GM23338 (cell line): ENCODE results near the gene SPG7.

Experiments used
- CREB1 ChIP-seq: fragments of 250-450 bp; sonication (Bioruptor Pico); IDR thresholded peaks from 2 replicates; pipeline ENCODE4 v1.5.0; 2020; ENCODE audit warnings: low read depth, mild to moderate bottlenecking, moderate library complexity
- CTCF ChIP-seq, 2 experiments: fragments of 200-600 bp in 1 of 2; sonication (generic) in 1 of 2; conservative IDR thresholded peaks; 2 replicates each; pipeline versions ENCODE4 v1.5.1 to v1.6.1; 2016 to 2017; ENCODE audit warnings: antibody characterized with exemption in 2 of 2, low read depth in 2 of 2, mild to moderate bottlenecking in 2 of 2, moderate library complexity in 1 of 2
- ETS1 ChIP-seq: IDR thresholded peaks from 2 replicates; pipeline ENCODE4 v1.6.1; 2016; ENCODE audit warnings: antibody characterized with exemption
- EZH2 ChIP-seq: fragments of 200-600 bp; sonication (generic); IDR thresholded peaks from one replicate; pipeline ENCODE4 v1.8.0; 2017; ENCODE audit warnings: antibody characterized with exemption, mild to moderate bottlenecking, low read depth; ENCODE audit not compliant: unreplicated experiment
- EZH2phosphoT487 ChIP-seq: fragments of 200-600 bp; sonication (generic); IDR thresholded peaks from one replicate; pipeline ENCODE4 v1.8.1; 2018; ENCODE audit warnings: antibody characterized with exemption; ENCODE audit not compliant: unreplicated experiment
- JUNB ChIP-seq: IDR thresholded peaks from one replicate; pipeline ENCODE4 v1.6.1; 2016; ENCODE audit warnings: antibody characterized with exemption; ENCODE audit not compliant: unreplicated experiment
- NANOG ChIP-seq: IDR thresholded peaks from 2 replicates; pipeline ENCODE4 v1.6.1; 2016; ENCODE audit warnings: antibody characterized with exemption, borderline replicate concordance
- POLR2AphosphoS5 ChIP-seq: IDR thresholded peaks from 2 replicates; pipeline ENCODE4 v1.6.1; 2016; ENCODE audit warnings: antibody characterized with exemption, low read depth
- REST ChIP-seq: IDR thresholded peaks from one replicate; pipeline ENCODE4 v1.6.1; 2018; ENCODE audit warnings: antibody characterized with exemption; ENCODE audit not compliant: unreplicated experiment
- STAT1 ChIP-seq: IDR thresholded peaks from one replicate; pipeline ENCODE4 v1.6.1; 2016; ENCODE audit warnings: antibody characterized with exemption; ENCODE audit not compliant: unreplicated experiment
- ZNF114 ChIP-seq: fragments of 250-450 bp; sonication (Bioruptor Pico); IDR thresholded peaks from 2 replicates; pipeline ENCODE4 v1.5.0; 2020; ENCODE audit warnings: mild to moderate bottlenecking, moderate library complexity
- ZNF331 ChIP-seq: fragments of 250-450 bp; sonication (Bioruptor Pico); IDR thresholded peaks from 2 replicates; pipeline ENCODE4 v1.5.0; 2020; ENCODE audit warnings: low read depth, mild to moderate bottlenecking, moderate library complexity
- TF ChIP-seq, protein P1 (sequence below): fragments of 250-450 bp; sonication (Bioruptor Pico); IDR thresholded peaks from 2 replicates; pipeline ENCODE4 v1.5.0; 2020; ENCODE audit warnings: mild to moderate bottlenecking, moderate library complexity

- TF ChIP-seq CTCF (conservative IDR thresholded peaks at IDR 0.05; ENCODE audit: low read depth in 2 of 2) (no peak), REST (no peak), POLR2AphosphoS5 (no peak), EZH2phosphoT487 (no peak), EZH2 (no peak), JUNB (no peak), STAT1 (no peak), ETS1 (no peak), ZNF331 (CRISPR knock-in tag) (no peak), CREB1 (CRISPR knock-in tag) (no peak), ZNF114 (CRISPR knock-in tag) (no peak), NANOG (no peak)
- TF ChIP-seq, protein P1, sequence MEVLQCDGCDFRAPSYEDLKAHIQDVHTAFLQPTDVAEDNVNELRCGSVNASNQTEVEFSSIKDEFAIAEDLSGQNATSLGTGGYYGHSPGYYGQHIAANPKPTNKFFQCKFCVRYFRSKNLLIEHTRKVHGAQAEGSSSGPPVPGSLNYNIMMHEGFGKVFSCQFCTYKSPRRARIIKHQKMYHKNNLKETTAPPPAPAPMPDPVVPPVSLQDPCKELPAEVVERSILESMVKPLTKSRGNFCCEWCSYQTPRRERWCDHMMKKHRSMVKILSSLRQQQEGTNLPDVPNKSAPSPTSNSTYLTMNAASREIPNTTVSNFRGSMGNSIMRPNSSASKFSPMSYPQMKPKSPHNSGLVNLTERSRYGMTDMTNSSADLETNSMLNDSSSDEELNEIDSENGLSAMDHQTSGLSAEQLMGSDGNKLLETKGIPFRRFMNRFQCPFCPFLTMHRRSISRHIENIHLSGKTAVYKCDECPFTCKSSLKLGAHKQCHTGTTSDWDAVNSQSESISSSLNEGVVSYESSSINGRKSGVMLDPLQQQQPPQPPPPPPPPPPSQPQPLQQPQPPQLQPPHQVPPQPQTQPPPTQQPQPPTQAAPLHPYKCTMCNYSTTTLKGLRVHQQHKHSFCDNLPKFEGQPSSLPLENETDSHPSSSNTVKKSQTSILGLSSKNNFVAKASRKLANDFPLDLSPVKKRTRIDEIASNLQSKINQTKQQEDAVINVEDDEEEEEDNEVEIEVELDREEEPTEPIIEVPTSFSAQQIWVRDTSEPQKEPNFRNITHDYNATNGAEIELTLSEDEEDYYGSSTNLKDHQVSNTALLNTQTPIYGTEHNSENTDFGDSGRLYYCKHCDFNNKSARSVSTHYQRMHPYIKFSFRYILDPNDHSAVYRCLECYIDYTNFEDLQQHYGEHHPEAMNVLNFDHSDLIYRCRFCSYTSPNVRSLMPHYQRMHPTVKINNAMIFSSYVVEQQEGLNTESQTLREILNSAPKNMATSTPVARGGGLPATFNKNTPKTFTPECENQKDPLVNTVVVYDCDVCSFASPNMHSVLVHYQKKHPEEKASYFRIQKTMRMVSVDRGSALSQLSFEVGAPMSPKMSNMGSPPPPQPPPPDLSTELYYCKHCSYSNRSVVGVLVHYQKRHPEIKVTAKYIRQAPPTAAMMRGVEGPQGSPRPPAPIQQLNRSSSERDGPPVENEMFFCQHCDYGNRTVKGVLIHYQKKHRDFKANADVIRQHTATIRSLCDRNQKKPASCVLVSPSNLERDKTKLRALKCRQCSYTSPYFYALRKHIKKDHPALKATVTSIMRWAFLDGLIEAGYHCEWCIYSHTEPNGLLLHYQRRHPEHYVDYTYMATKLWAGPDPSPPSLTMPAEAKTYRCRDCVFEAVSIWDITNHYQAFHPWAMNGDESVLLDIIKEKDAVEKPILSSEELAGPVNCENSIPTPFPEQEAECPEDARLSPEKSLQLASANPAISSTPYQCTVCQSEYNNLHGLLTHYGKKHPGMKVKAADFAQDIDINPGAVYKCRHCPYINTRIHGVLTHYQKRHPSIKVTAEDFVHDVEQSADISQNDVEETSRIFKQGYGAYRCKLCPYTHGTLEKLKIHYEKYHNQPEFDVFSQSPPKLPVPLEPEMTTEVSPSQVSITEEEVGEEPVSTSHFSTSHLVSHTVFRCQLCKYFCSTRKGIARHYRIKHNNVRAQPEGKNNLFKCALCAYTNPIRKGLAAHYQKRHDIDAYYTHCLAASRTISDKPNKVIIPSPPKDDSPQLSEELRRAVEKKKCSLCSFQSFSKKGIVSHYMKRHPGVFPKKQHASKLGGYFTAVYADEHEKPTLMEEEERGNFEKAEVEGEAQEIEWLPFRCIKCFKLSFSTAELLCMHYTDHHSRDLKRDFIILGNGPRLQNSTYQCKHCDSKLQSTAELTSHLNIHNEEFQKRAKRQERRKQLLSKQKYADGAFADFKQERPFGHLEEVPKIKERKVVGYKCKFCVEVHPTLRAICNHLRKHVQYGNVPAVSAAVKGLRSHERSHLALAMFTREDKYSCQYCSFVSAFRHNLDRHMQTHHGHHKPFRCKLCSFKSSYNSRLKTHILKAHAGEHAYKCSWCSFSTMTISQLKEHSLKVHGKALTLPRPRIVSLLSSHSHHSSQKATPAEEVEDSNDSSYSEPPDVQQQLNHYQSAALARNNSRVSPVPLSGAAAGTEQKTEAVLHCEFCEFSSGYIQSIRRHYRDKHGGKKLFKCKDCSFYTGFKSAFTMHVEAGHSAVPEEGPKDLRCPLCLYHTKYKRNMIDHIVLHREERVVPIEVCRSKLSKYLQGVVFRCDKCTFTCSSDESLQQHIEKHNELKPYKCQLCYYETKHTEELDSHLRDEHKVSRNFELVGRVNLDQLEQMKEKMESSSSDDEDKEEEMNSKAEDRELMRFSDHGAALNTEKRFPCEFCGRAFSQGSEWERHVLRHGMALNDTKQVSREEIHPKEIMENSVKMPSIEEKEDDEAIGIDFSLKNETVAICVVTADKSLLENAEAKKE (CRISPR knock-in tag): no peak
Observed at GRCh38 chr16:89540557-89540956, 32.4 kb downstream of the SPG7 start.
